Neural progenitor cell (in vitro differentiated cells): ENCODE data around the gene LRRTM3. TPM values are rescaled to one million over a fixed set of nuclear protein-coding genes. Genes with fewer than 3 reads are reported as not detected.

ENCODE experiments used
- DNase-seq: peaks from one replicate; pipeline ENCODE4 v3.0.0-alpha.2; 2016; ENCODE audit warnings: low spot score
- H2AFZ ChIP-seq: fragments of 200-600 bp; sonication (generic); replicated peaks from 2 replicates; pipeline ENCODE4 v1.6.1; 2016; ENCODE audit warnings: antibody characterized with exemption
- H3F3A ChIP-seq: fragments of 200-600 bp; sonication (generic); 2 replicates; pipeline ENCODE4 v1.6.1; 2016; ENCODE audit warnings: antibody characterized with exemption, low read depth
- H3K27ac ChIP-seq: fragments of 200-600 bp; sonication (generic); 2 replicates; pipeline ENCODE4 v1.5.1; 2016; ENCODE audit warnings: mild to moderate bottlenecking
- H3K27me3 ChIP-seq: fragments of 200-600 bp; sonication (generic); 2 replicates; pipeline ENCODE4 v1.6.1; 2016; ENCODE audit warnings: mild to moderate bottlenecking, moderate library complexity
- H3K36me3 ChIP-seq: fragments of 200-600 bp; sonication (generic); 2 replicates; pipeline ENCODE4 v1.5.1; 2016
- H3K4me1 ChIP-seq: fragments of 200-600 bp; sonication (generic); 2 replicates; pipeline ENCODE4 v1.6.1; 2016; ENCODE audit warnings: mixed run types
- H3K4me2 ChIP-seq: fragments of 200-600 bp; sonication (generic); 2 replicates; pipeline ENCODE4 v1.6.1; 2016
- H3K4me3 ChIP-seq: fragments of 200-600 bp; sonication (generic); 2 replicates; pipeline ENCODE4 v1.5.1; 2016
- H3K79me2 ChIP-seq: fragments of 200-600 bp; sonication (generic); 2 replicates; pipeline ENCODE4 v1.6.1; 2016; ENCODE audit warnings: low read depth
- H3K9ac ChIP-seq: fragments of 200-600 bp; sonication (generic); 2 replicates; pipeline ENCODE4 v1.6.1; 2016
- H3K9me3 ChIP-seq: fragments of 200-600 bp; sonication (generic); 2 replicates; pipeline ENCODE4 v1.5.1; 2016; ENCODE audit warnings: low read depth
- H4K20me1 ChIP-seq: fragments of 200-600 bp; sonication (generic); 2 replicates; pipeline ENCODE4 v1.6.1; 2016; ENCODE audit warnings: low read depth
- H3K27ac Mint-ChIP-seq: 3 replicates; pipeline ENCODE4 v1.8.0; 2021; ENCODE audit warnings: mixed read lengths
- H3K27me3 Mint-ChIP-seq: 2 replicates; pipeline ENCODE4 v1.8.0; 2022; ENCODE audit warnings: low read depth, mild to moderate bottlenecking, inconsistent platforms, moderate library complexity, mixed read lengths; ENCODE audit not compliant: insufficient read depth
- H3K36me3 Mint-ChIP-seq: 3 replicates; pipeline ENCODE4 v1.8.0; 2021; ENCODE audit warnings: mixed read lengths
- H3K4me1 Mint-ChIP-seq: 3 replicates; pipeline ENCODE4 v1.8.0; 2021; ENCODE audit warnings: mixed read lengths
- H3K4me3 Mint-ChIP-seq: 3 replicates; pipeline ENCODE4 v1.8.0; 2021; ENCODE audit warnings: mild to moderate bottlenecking, moderate library complexity, mixed read lengths
- H3K9me3 Mint-ChIP-seq: 3 replicates; pipeline ENCODE4 v1.8.0; 2020; ENCODE audit warnings: mixed read lengths
- CTCF ChIP-seq: fragments of 200-600 bp; sonication (generic); IDR thresholded peaks from 2 replicates; pipeline ENCODE4 v1.5.1; 2017; ENCODE audit warnings: antibody characterized with exemption, mild to moderate bottlenecking
- EZH2 ChIP-seq: fragments of 200-600 bp; sonication (generic); IDR thresholded peaks from 2 replicates; pipeline ENCODE4 v1.6.1; 2017; ENCODE audit warnings: antibody characterized with exemption, mild to moderate bottlenecking, moderate library complexity
- EZH2phosphoT487 ChIP-seq: fragments of 200-600 bp; sonication (generic); IDR thresholded peaks from 2 replicates; pipeline ENCODE4 v1.6.1; 2017; ENCODE audit warnings: antibody characterized with exemption
- total RNA-seq: library from RNA; depleted of rRNA; stranded (reverse); fragments of >200 nt; gene quantifications from 2 replicates; pipeline ENCODE4 v1.2.3, GENCODE V29; 2015; ENCODE audit warnings: low replicate concordance

LRRTM3 gene
- total RNA-seq, 1 donor from 2014 or later: not detected

DNA sequence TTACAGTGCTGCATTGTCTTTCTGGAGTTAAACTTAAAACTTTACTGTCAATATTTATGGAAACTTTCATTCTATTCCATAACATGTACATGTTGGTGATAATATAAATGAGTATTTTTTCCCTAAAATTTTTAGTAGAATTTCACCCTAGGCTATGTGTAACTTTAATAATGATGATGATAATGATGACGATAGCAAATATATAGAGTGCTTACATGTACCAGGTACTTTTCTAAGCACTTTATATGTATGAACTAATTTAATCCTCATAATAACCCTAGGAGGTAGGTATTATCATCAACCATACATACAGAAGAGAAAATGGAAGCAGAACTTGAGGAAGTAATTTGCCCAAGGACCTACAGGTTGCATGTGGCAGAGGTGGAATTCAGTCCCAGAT, 85.6 kb downstream of the LRRTM3 start:
- H3F3A ChIP-seq: no peaks in the 10 kb centered on the region
- no peaks in the 10 kb centered on the region for H3K36me3 Mint-ChIP-seq
- no peak for DNase-seq
- no peaks in the 10 kb centered on the region for H3K27me3 ChIP-seq
- H3K4me1 Mint-ChIP-seq: no peaks in the 10 kb centered on the region
- no peak overlapping the region for H2AFZ ChIP-seq
- no peaks in the 10 kb centered on the region for H3K79me2 ChIP-seq
- H3K9me3 Mint-ChIP-seq: no peaks in the 10 kb centered on the region
- no peaks in the 10 kb centered on the region for H3K4me1 ChIP-seq
- H3K36me3 ChIP-seq: no peaks in the 10 kb centered on the region
- no peak overlapping the region for H3K27ac Mint-ChIP-seq
- H3K4me3 ChIP-seq: no peak overlapping the region
- no peaks in the 10 kb centered on the region for H3K9me3 ChIP-seq
- H3K27me3 Mint-ChIP-seq: no peaks in the 10 kb centered on the region
- H3K4me3 Mint-ChIP-seq: no peak overlapping the region
- H3K9ac ChIP-seq: no peak overlapping the region
- no peak for TF ChIP-seq EZH2
- TF ChIP-seq CTCF: no peak
- no peak for TF ChIP-seq EZH2phosphoT487
- no peak overlapping the region for H3K27ac ChIP-seq
- H4K20me1 ChIP-seq: no peaks in the 10 kb centered on the region
- no peak overlapping the region for H3K4me2 ChIP-seq

DNA sequence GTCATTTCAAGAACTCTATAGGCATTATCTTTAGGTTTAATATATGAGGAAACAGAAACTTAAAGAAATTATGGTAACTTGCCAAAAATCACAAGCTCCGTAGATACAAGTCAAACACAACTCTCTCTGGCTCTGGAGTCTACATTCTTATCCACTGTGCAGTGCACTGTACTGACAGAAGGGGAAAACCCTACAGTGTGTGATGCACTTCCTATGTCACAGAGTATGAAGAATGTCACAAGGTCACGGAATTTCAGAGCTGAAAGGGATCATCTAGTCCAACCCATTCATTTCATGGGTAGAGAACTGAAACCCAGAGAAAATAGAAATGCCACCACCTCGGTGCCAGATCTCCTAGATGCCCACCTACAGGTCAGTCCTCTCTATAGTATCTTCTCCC, 86.1 kb downstream of the LRRTM3 start:
- Histone ChIP-seq H3K27ac (no peak overlapping the region), H4K20me1 (no peaks in the 10 kb centered on the region), H3K27me3 (no peaks in the 10 kb centered on the region), H3K4me1 (no peaks in the 10 kb centered on the region), H3K9ac (no peak overlapping the region), H3K4me2 (no peak overlapping the region), H3K4me3 (no peak overlapping the region), H3K36me3 (no peaks in the 10 kb centered on the region), H2AFZ (no peak overlapping the region), H3F3A (no peaks in the 10 kb centered on the region), H3K79me2 (no peaks in the 10 kb centered on the region), H3K9me3 (no peaks in the 10 kb centered on the region)
- TF ChIP-seq CTCF (no peak), EZH2phosphoT487 (no peak), EZH2 (no peak)
- Mint-ChIP-seq H3K4me1 (no peaks in the 10 kb centered on the region), H3K36me3 (no peaks in the 10 kb centered on the region), H3K27ac (no peak overlapping the region), H3K9me3 (no peaks in the 10 kb centered on the region), H3K27me3 (no peaks in the 10 kb centered on the region), H3K4me3 (no peak overlapping the region)
- DNase-seq: no peak

DNA sequence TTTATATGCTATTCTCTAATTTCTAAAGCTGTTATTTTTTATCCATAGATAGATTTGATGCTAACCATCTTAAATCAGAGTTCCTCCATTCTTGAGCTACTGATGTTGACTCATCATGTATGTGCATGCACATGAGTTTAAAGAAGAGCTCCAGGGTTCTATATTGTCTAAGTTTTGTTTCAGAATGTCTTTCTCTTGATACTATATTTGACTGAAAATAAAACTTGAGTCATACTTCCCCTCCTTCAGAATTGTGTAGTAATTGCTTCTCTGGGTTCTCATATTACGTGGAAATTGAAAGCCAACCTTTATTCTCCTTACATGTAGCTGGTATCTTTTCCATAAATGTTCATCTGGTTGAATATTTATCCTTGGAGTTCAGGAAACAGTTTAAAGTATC, 89.4 kb downstream of the LRRTM3 start:
- Histone ChIP-seq H3K4me1 (no peaks in the 10 kb centered on the region), H3K4me3 (no peak overlapping the region), H3K4me2 (no peak overlapping the region), H3K79me2 (no peaks in the 10 kb centered on the region), H2AFZ (no peak overlapping the region), H3F3A (no peaks in the 10 kb centered on the region), H3K27me3 (no peaks in the 10 kb centered on the region), H3K27ac (no peak overlapping the region), H4K20me1 (no peaks in the 10 kb centered on the region), H3K9me3 (no peaks in the 10 kb centered on the region), H3K36me3 (no peaks in the 10 kb centered on the region), H3K9ac (no peak overlapping the region)
- H3K4me3 Mint-ChIP-seq: no peak overlapping the region
- DNase-seq: no peak
- no peaks in the 10 kb centered on the region for H3K27me3 Mint-ChIP-seq
- no peak for TF ChIP-seq EZH2
- no peak for TF ChIP-seq CTCF
- TF ChIP-seq EZH2phosphoT487: no peak
- H3K9me3 Mint-ChIP-seq: no peaks in the 10 kb centered on the region
- no peaks in the 10 kb centered on the region for H3K36me3 Mint-ChIP-seq
- no peaks in the 10 kb centered on the region for H3K4me1 Mint-ChIP-seq
- no peak overlapping the region for H3K27ac Mint-ChIP-seq

DNA sequence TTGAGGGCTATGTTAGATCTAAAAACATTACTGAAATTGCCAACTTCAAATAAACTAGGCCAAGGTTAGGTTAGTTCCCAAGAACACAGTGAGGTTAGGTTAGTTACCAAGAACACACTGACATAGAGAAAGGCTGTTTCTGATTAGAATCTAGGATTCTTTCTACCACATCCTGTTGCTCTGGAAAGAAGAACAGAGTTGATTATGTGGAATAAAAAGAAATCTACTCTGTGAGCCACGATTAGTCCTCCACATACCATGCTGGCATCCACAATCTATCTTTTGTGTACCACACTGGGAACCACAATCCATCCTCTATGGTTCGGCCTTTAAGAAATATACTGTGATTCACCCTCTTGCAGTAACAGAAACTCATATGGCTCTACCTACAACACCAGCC, 91.4 kb downstream of the LRRTM3 start:
- TF ChIP-seq EZH2phosphoT487 (no peak), EZH2 (no peak), CTCF (no peak)

More for the DNA sequence above, 91.4 kb downstream of the LRRTM3 start:
- Mint-ChIP-seq H3K27ac (no peak overlapping the region), H3K36me3 (no peaks in the 10 kb centered on the region), H3K4me1 (peaks cover 7% of the 10 kb centered on the region), H3K9me3 (no peaks in the 10 kb centered on the region), H3K4me3 (no peak overlapping the region), H3K27me3 (no peaks in the 10 kb centered on the region)
- H3K4me3 ChIP-seq: no peak overlapping the region
- H3K27me3 ChIP-seq: no peaks in the 10 kb centered on the region
- no peaks in the 10 kb centered on the region for H3K4me1 ChIP-seq
- H3K36me3 ChIP-seq: no peaks in the 10 kb centered on the region
- no peak for DNase-seq
- no peak overlapping the region for H3K9ac ChIP-seq
- H3K9me3 ChIP-seq: no peaks in the 10 kb centered on the region
- H3K4me2 ChIP-seq: no peak overlapping the region
- H3K79me2 ChIP-seq: no peaks in the 10 kb centered on the region
- H4K20me1 ChIP-seq: no peaks in the 10 kb centered on the region
- no peak overlapping the region for H2AFZ ChIP-seq
- no peak overlapping the region for H3K27ac ChIP-seq
- no peaks in the 10 kb centered on the region for H3F3A ChIP-seq
